GM12875 (cell line): ENCODE data around the gene TNFRSF18.

ENCODE experiments used
- H3K4me3 ChIP-seq: one replicate; pipeline ENCODE4 v1.5.1; 2011; ENCODE audit warnings: low read depth, low read length, control low read depth
- TF ChIP-seq, protein P1 (sequence below): IDR thresholded peaks from 2 replicates; pipeline ENCODE4 v1.5.1; 2011; ENCODE audit warnings: low read depth, mild to moderate bottlenecking, control low read depth, inconsistent platforms, low read length, moderate library complexity, borderline replicate concordance; ENCODE audit not compliant: insufficient read depth

Gene TNFRSF18

DNA sequence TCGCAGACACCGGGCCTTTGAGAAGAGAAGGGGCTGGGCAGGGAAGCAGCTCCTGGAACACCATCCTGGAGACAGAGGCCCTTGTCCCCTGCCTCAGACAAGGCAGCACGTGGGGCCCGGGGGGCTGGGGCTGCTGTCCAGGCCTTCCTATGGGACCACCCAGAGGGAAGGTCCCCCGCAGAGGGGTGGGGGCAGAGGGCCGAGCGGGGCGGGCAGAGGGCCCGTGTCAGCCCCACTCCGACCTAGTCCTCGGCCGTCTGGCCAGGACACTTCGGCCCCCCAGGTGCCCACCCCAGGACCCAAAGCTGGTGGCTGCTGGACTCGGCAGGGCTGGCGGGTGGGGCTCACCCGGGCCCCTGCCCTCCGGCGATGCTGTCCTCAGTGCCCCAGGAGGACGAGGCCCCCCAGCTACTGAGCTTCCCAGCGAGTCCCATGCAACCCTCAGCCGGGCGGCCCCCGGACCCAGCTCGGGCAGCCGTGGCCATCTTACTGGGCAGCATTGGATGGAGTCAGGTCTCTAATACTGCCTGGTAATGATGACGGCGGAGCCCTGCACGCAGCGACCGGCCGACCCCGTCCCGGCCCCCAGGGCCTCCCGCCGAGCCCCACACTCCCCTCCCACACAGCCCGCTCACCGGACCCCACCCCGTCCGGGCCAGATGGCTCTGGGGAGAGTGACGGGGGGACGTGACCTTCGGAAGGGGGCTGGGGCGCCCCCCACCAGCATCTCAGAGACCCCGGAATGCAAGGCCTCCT lies 39.6 kb downstream of the TNFRSF18 start:
- H3K4me3 ChIP-seq, result no peak overlapping the region
- TF ChIP-seq, protein P1, sequence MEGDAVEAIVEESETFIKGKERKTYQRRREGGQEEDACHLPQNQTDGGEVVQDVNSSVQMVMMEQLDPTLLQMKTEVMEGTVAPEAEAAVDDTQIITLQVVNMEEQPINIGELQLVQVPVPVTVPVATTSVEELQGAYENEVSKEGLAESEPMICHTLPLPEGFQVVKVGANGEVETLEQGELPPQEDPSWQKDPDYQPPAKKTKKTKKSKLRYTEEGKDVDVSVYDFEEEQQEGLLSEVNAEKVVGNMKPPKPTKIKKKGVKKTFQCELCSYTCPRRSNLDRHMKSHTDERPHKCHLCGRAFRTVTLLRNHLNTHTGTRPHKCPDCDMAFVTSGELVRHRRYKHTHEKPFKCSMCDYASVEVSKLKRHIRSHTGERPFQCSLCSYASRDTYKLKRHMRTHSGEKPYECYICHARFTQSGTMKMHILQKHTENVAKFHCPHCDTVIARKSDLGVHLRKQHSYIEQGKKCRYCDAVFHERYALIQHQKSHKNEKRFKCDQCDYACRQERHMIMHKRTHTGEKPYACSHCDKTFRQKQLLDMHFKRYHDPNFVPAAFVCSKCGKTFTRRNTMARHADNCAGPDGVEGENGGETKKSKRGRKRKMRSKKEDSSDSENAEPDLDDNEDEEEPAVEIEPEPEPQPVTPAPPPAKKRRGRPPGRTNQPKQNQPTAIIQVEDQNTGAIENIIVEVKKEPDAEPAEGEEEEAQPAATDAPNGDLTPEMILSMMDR, result no peak

DNA sequence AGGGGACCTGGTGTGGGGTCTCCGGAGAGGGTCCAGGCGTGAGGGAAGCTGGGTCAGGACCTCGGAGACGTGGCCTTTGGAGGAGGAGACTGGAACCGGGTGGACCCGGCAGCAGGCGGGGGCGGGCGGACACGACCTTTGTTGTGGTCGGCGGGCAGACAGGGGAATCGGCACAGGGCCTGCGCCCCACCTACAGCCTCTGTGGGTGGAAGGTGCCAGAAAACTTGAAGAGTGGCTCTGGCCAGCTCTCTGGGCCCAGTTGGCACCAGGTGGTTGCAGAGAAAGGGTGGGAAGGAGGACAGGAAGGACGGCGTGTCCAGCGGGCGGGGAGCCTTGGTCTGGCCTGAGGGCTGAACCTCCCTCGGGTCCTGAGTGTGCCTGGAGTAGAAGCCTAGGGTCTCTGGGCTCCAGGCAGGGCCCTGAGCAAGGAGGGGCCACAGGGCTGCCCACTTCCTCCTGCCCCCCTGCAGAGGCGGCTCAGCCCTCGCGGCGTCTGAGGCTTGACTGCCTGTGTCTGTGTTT lies 40.4 kb downstream of the TNFRSF18 start:
- TF ChIP-seq, protein P1, result no peak
- no peak overlapping the region for H3K4me3 ChIP-seq

DNA sequence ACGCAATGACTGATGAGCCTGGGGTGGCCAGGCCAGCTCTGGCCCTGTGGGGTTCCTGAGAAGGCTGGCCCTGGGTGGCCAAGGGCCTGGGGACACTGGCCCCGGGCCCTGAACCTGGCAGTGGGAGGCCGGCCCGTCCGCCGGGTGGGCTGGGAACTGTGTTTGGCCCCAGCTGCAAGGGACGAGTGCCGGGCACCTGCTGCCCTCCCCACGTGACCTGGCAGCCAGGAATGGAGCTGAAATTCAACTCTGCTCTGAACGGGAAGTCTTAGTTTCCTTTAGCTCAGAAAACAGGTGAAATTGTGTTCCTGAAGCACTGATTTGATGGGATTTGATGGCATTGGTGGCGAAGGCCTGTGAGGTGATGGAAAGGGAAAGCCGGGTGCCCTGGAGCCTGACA lies 40.9 kb downstream of the TNFRSF18 start:
- H3K4me3 ChIP-seq, result no peak overlapping the region
- TF ChIP-seq, protein P1, result no peak

DNA sequence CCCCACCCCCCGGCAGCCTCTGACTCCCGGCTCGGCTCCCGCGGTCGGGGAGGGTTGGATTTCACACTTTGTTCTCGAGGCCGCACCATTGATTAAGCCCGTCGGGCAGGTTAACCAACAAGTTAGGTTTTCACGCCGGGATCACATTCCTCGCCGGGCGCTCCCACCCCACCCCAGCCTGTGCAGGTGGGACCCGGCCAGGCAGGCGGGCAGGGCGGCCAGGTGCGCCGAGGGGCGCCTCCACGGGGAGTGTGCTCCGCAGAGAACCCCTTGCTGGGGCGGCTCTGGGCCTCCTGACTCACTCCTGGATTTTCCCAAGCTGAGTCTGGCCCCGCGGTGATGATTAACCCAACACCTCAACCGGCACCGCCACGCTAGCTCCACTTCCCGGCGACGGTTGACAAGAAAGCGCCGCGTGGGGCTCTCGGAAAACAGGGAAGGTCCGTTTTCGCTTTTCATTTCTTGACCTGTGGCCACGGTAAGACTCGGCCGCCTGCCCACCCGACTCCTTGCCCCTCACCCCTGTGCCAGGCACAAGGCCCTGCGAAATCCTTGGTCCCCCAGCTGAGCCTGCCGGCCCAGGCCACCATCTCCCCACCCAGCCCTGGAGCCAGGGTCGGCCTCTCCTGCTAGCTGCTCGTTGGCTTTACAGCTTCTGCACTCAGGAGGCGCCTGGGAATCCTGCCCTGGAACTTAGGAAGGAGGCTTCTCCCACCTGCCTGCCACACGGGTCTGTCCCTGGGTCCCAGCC lies 41.5 kb downstream of the TNFRSF18 start:
- TF ChIP-seq, protein P1, result no peak

DNA sequence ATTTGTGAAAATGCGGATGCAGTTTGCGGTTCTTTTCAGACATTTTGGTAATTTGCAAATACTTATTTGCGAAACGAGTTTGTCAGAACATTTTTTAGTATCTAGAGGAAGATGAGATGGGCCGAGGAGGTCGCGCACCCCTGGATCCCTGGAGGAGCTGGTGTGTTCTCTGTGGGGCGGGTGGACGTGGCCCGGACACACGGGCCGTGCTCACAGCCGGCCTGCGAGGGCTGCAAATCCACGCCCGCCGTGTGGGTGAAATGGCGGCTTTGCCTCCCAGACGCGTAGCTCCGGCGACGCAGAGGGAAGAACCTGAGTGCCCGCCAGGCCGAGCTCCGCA lies 42.1 kb downstream of the TNFRSF18 start:
- TF ChIP-seq, protein P1, result no peak
- H3K4me3 ChIP-seq, result no peak overlapping the region

More for the DNA sequence above, 41.5 kb downstream of the TNFRSF18 start:
- H3K4me3 ChIP-seq, result no peak overlapping the region

DNA sequence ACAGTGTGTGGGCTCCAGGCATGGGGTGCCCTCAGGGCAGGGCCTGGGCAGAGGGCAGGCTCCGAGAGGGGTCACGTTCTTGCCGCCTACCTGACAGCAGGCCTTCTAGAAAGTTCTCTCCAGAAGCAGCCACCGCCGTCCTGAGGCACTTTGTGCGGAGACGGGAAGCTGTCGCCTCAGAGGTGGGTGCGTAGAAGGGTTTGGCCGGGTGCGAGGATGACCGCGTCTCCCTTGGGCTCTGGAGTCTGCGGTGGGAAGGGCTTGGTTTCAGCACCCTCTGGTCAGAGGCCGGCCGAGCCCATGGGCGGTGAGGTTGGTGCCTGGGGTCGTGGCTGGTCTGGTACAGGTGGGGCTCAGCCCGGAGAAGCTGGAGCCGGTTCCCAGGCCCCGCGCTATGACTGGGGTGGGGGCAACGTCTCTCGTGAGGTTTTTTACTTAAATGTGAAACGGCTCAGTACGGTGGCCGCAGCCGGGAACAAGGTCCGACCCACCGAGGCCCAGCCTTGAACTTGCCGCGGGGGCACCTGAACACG lies 42.8 kb downstream of the TNFRSF18 start:
- TF ChIP-seq, protein P1, result no peak
- no peak overlapping the region for H3K4me3 ChIP-seq
